H1 (cell line): Measurements from ENCODE around the gene ADAMTS17.

ENCODE experiments used
- CBX5 ChIP-seq: fragments of 300-800, 300-1000 bp; sonication (generic); IDR thresholded peaks from 2 replicates; pipeline ENCODE4 v1.7.1; 2016; ENCODE audit warnings: antibody characterized with exemption, low read length, low read depth
- CTCF ChIP-seq, 3 experiments: IDR thresholded peaks; 1 replicate in 2 of 3; 2 replicates in 1 of 3; pipeline versions ENCODE4 v1.5.1 to v1.6.1; 2011; ENCODE audit warnings: low read length in 3 of 3, mild to moderate bottlenecking in 3 of 3, inconsistent platforms in 2 of 3, low read depth in 1 of 3, moderate library complexity in 1 of 3; ENCODE audit not compliant: insufficient read depth in 1 of 3; ENCODE audit errors: control extremely low read depth in 1 of 3
- GTF2F1 ChIP-seq: IDR thresholded peaks from 2 replicates; pipeline ENCODE4 v1.6.1; 2012; ENCODE audit warnings: low read depth, low read length, improper control_type of control experiment, borderline replicate concordance
- JUND ChIP-seq: IDR thresholded peaks from 2 replicates; pipeline ENCODE4 v1.6.1; 2011; ENCODE audit warnings: mild to moderate bottlenecking, improper control_type of control experiment, low read length
- POLR2A ChIP-seq, 2 experiments: IDR thresholded peaks; 1 replicate in 1 of 2; 2 replicates in 1 of 2; pipeline ENCODE4 v1.6.1; 2011; ENCODE audit warnings: low read depth in 2 of 2, low read length in 2 of 2, mild to moderate bottlenecking in 2 of 2; ENCODE audit errors: control extremely low read depth in 1 of 2

- TF ChIP-seq POLR2A (IDR thresholded peaks at IDR 0.05; ENCODE audit: control extremely low read depth in 1 of 2, low read depth in 2 of 2, low read length in 2 of 2) = no peak
- TF ChIP-seq CTCF (IDR thresholded peaks at IDR 0.05; ENCODE audit: control extremely low read depth in 1 of 3, insufficient read depth in 1 of 3, low read depth in 1 of 3, low read length in 3 of 3) = no peak
- no peak for TF ChIP-seq JUND
- no peak for TF ChIP-seq CBX5
- no peak for TF ChIP-seq GTF2F1
Observed at GRCh38 chr15:100170291-100171210, 171.2 kb downstream of the ADAMTS17 start.
